HepG2 (cell line): ENCODE data around the gene ULK4. TPM values are rescaled to one million over a fixed set of nuclear protein-coding genes. Genes with fewer than 3 reads are reported as not detected.

Source experiments
- ATAC-seq: fragments of 200-7000 bp; cut with Tn5 transposase; 3 replicates; pipeline ENCODE4 v1.9.1; 2020; ENCODE audit warnings: mild to moderate bottlenecking, moderate library complexity
- BruUV-seq: library from RNA; stranded (reverse); fragments of 400-500 nt; replicated peaks from 2 replicates; lab custom pipeline; 2021; lab: Mats Ljungman, UMichigan
- CTCF ChIA-PET: fragments of 300-600 bp; formaldehyde crosslinking; extraction: SDS; loops from one replicate; lab custom pipeline; 2021; ENCODE audit warnings: low total read pairs, inconsistent platforms, low intra/inter-chr PET ratio; lab: Yijun Ruan, JAX
- POLR2A ChIA-PET: fragments of 350-600 bp; sonication (Branson Sonifier 250); formaldehyde crosslinking; loops from one replicate; lab custom pipeline; 2020; ENCODE audit warnings: antibody characterized with exemption, inconsistent platforms; lab: Yijun Ruan, JAX
- DNase-seq: peaks from one replicate; pipeline ENCODE4 v3.0.0-alpha.2; 2015; ENCODE audit warnings: low spot score
- FAIRE-seq: peaks from 3 replicates; lab custom pipeline; 2011; peaks lifted over from hg19 to GRCh38; lab: Jason Lieb, UNC
- H2AFZ ChIP-seq: one replicate; pipeline ENCODE4 v1.6.1; 2011; ENCODE audit warnings: low read length, inconsistent platforms
- H3K27ac ChIP-seq: fragments of 300-600 bp; 3 replicates; pipeline ENCODE4 v1.8.0; 2011; ENCODE audit warnings: mixed run types, mild to moderate bottlenecking, mixed read lengths, low read length, inconsistent platforms; ENCODE audit not compliant: insufficient read depth; ENCODE audit errors: extremely low read length
- H3K27me3 ChIP-seq, 2 experiments: fragments of 200-600 bp in 1 of 2; 2 replicates in 1 of 2; 3 replicates in 1 of 2; pipeline versions ENCODE4 v1.6.0 to v1.8.0; 2011; ENCODE audit warnings: low read length in 2 of 2, mild to moderate bottlenecking in 2 of 2, moderate library complexity in 2 of 2, inconsistent platforms in 1 of 2; ENCODE audit not compliant: insufficient read depth in 2 of 2, control insufficient read depth in 1 of 2
- H3K36me3 ChIP-seq, 2 experiments: fragments of 200-600 bp in 1 of 2; replicated peaks in 1 of 2; 2 replicates in 1 of 2; 3 replicates in 1 of 2; pipeline versions ENCODE4 v1.5.1 to v1.8.0; 2011; ENCODE audit warnings: low read length in 2 of 2, inconsistent platforms in 1 of 2; ENCODE audit not compliant: insufficient read depth in 2 of 2, control insufficient read depth in 1 of 2
- H3K4me1 ChIP-seq: 2 replicates; pipeline ENCODE4 v1.5.1; 2012; ENCODE audit warnings: low read length, inconsistent platforms; ENCODE audit not compliant: insufficient read depth
- H3K4me2 ChIP-seq: 2 replicates; pipeline ENCODE4 v1.6.0; 2011; ENCODE audit warnings: low read depth, low read length, inconsistent platforms
- H3K4me3 ChIP-seq, 3 experiments: fragments of 200-600 bp in 1 of 3; sonication (generic), shearing (Covaris generic) in 1 of 3; replicated peaks in 1 of 3; 2 replicates each; pipeline ENCODE4 v1.5.1; 2011 to 2016; ENCODE audit warnings: low read length in 3 of 3, inconsistent platforms in 2 of 3, low read depth in 2 of 3, mild to moderate bottlenecking in 2 of 3, control low read depth in 1 of 3, mixed read lengths in 1 of 3; ENCODE audit not compliant: insufficient read depth in 1 of 3
- H3K79me2 ChIP-seq: one replicate; pipeline ENCODE4 v1.6.1; 2011; ENCODE audit warnings: low read length, inconsistent platforms; ENCODE audit not compliant: insufficient read depth
- H3K9ac ChIP-seq: 2 replicates; pipeline ENCODE4 v1.6.0; 2011; ENCODE audit warnings: mild to moderate bottlenecking, low read depth, low read length, inconsistent platforms; ENCODE audit not compliant: insufficient read depth
- H3K9me3 ChIP-seq: 2 replicates; pipeline ENCODE4 v1.5.1; 2012; ENCODE audit warnings: mild to moderate bottlenecking, low read length
- H4K20me1 ChIP-seq: 2 replicates; pipeline ENCODE4 v1.6.0; 2011; ENCODE audit warnings: inconsistent platforms, mild to moderate bottlenecking, low read length, moderate library complexity; ENCODE audit not compliant: insufficient read depth
- DMAP1 ChIP-seq: IDR thresholded peaks from 2 replicates; pipeline ENCODE4 v1.6.1; 2016
- EEA1 ChIP-seq: sonication (generic); formaldehyde crosslinking; IDR thresholded peaks from 2 replicates; pipeline ENCODE4 v1.5.1; 2020; ENCODE audit warnings: mild to moderate bottlenecking, missing genetic modification reagents, borderline replicate concordance
- HOXA3 ChIP-seq: sonication (generic); formaldehyde crosslinking; IDR thresholded peaks from 2 replicates; pipeline ENCODE4 v1.5.0; 2020; ENCODE audit warnings: missing genetic modification reagents
- KDM3A ChIP-seq: IDR thresholded peaks from 2 replicates; pipeline ENCODE4 v1.6.1; 2018; ENCODE audit warnings: low read depth, missing compliant biosample characterization
- KDM5A ChIP-seq: fragments of 200-600 bp; sonication (generic); IDR thresholded peaks from 2 replicates; pipeline ENCODE4 v1.7.0; 2018; ENCODE audit warnings: antibody characterized with exemption, mild to moderate bottlenecking, low read length, borderline replicate concordance
- MYNN ChIP-seq: sonication (generic); formaldehyde crosslinking; IDR thresholded peaks from 2 replicates; pipeline ENCODE4 v1.4.0; 2020; ENCODE audit warnings: mild to moderate bottlenecking, low read depth, missing genetic modification reagents
- TMF1 ChIP-seq: sonication (generic); formaldehyde crosslinking; IDR thresholded peaks from 2 replicates; pipeline ENCODE4 v1.8.1; 2022; ENCODE audit warnings: low read depth, missing genetic modification reagents
- ZBTB21 ChIP-seq: sonication (generic); formaldehyde crosslinking; IDR thresholded peaks from 2 replicates; pipeline ENCODE4 v1.4.0; 2020; ENCODE audit warnings: missing genetic modification reagents
- ZFP36L1 ChIP-seq: sonication (generic); formaldehyde crosslinking; IDR thresholded peaks from 2 replicates; pipeline ENCODE4 v1.8.0; 2022; ENCODE audit warnings: mild to moderate bottlenecking, missing genetic modification reagents, moderate library complexity
- WGBS: methylation state at CpG from one replicate; pipeline ENCODE4 v1.1.6; 2017; ENCODE audit warnings: low lambda C conversion rate; 5-methylcytosine and 5-hydroxymethylcytosine counted together
- in situ Hi-C: cut with HindIII; loops from 2 replicates; pipeline ENCODE4 v1.10.0; 2017; ENCODE audit warnings: low pct_unique_long_range_greater_than_20kb; ENCODE audit not compliant: extremely low pct_ligation_motif_present
- intact Hi-C: fragments of 100-400 bp; cut with micrococcal nuclease; formaldehyde crosslinking; loops from one replicate; pipeline ENCODE4 v1.10.0; 2022; ENCODE audit not compliant: unreplicated experiment
- polyA plus RNA-seq, 8 experiments: library from polyadenylated mRNA; depleted of rRNA in 3 of 8; stranded (reverse) in 7 of 8; unstranded in 1 of 8; fragments of >200 nt; fragmentation: Illumina TruSeq in 4 of 8; extraction: Trizol in 4 of 8; gene quantifications; 2 replicates each; pipeline versions ENCODE4 v1.2.1 to v1.2.3, GENCODE V29; 2011 to 2016; ENCODE audit warnings: low read depth in 4 of 8, missing spikeins in 1 of 8, mixed read lengths in 1 of 8; ENCODE audit not compliant: insufficient read depth in 1 of 8
- total RNA-seq, 5 experiments: library from RNA; depleted of rRNA; stranded (reverse); fragments of >200 nt; fragmentation: Illumina TruSeq; extraction: Trizol; gene quantifications; 2 replicates each; pipeline ENCODE4 v1.2.3, GENCODE V29; 2016; ENCODE audit warnings: low read depth in 1 of 5
- TF ChIP-seq, protein P1 (sequence below): sonication (generic); formaldehyde crosslinking; conservative IDR thresholded peaks from 2 replicates; pipeline ENCODE4 v1.4.0; 2020; ENCODE audit warnings: missing genetic modification reagents
- TF ChIP-seq, protein P2 (sequence below): sonication (generic); formaldehyde crosslinking; IDR thresholded peaks from 2 replicates; pipeline ENCODE4 v1.4.0; 2020; ENCODE audit warnings: missing genetic modification reagents, borderline replicate concordance
- TF ChIP-seq, protein P3 (sequence below): sonication (generic); formaldehyde crosslinking; IDR thresholded peaks from 2 replicates; pipeline ENCODE4 v1.5.1; 2020; ENCODE audit warnings: mild to moderate bottlenecking, moderate library complexity, missing genetic modification reagents
- TF ChIP-seq, protein P4 (sequence below): sonication (generic); formaldehyde crosslinking; IDR thresholded peaks from 2 replicates; pipeline ENCODE4 v1.4.0; 2020; ENCODE audit warnings: missing genetic modification reagents, mild to moderate bottlenecking, borderline replicate concordance
- TF ChIP-seq, protein P5 (sequence below): sonication (generic); formaldehyde crosslinking; IDR thresholded peaks from 2 replicates; pipeline ENCODE4 v1.8.1; 2022; ENCODE audit warnings: mild to moderate bottlenecking, missing genetic modification reagents

The ULK4 gene
- total and polyA plus RNA-seq, 2 of the 13 experiments (the other 11 are each of a cell fraction or from before 2014, with no cell fraction given) = 6.7 to 11.8 TPM

DNA sequence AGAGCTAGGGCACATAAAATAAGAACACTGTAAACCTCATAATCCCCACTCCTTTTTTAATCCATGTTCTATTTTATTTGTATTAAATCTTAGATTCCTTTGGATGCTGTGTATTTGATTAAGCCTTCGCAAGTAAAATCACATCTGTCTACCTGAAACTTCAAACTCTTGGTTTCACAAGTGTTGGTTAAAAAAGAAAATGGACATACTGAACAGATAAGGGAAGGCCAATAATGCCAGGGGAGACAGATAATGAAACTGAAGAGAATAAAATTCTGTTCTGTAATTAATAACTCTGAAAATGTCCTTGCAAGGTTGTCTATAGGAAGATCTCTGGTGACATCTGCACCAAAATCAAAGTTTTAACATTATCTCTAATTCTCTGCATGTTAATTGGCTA, 114.2 kb downstream of the ULK4 start:
- Histone ChIP-seq H3K4me1 (no peaks in the 10 kb centered on the region), H3K4me2 (no peak overlapping the region), H4K20me1 (no peaks in the 10 kb centered on the region), H2AFZ (no peak overlapping the region), H3K27ac (no peak overlapping the region), H3K36me3 (no peaks in the 10 kb centered on the region), H3K27me3 (no peaks in the 10 kb centered on the region), H3K9me3 (no peaks in the 10 kb centered on the region), H3K4me3 (no peak overlapping the region), H3K9ac (no peak overlapping the region), H3K79me2 (no peaks in the 10 kb centered on the region)
- 98% methylated on average over 1 of the region's 1 CpG for WGBS
- BruUV-seq = no TSS peak
- CTCF ChIA-PET = no interaction called here
- FAIRE-seq = no peak
- intact Hi-C loops (no loop called here), in situ Hi-C loops (no loop called here)
- POLR2A ChIA-PET = no interaction called here
- DNase-seq = no peak
- no peak for ATAC-seq
- no peak for TF ChIP-seq EEA1 (CRISPR knock-in tag)
- TF ChIP-seq, protein P1, sequence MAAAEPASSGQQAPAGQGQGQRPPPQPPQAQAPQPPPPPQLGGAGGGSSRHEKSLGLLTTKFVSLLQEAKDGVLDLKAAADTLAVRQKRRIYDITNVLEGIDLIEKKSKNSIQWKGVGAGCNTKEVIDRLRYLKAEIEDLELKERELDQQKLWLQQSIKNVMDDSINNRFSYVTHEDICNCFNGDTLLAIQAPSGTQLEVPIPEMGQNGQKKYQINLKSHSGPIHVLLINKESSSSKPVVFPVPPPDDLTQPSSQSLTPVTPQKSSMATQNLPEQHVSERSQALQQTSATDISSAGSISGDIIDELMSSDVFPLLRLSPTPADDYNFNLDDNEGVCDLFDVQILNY (CRISPR knock-in tag) = no peak
- no peak for TF ChIP-seq KDM5A
- no peak for TF ChIP-seq TMF1 (CRISPR knock-in tag)
- TF ChIP-seq MYNN = no peak
- TF ChIP-seq, protein P2, sequence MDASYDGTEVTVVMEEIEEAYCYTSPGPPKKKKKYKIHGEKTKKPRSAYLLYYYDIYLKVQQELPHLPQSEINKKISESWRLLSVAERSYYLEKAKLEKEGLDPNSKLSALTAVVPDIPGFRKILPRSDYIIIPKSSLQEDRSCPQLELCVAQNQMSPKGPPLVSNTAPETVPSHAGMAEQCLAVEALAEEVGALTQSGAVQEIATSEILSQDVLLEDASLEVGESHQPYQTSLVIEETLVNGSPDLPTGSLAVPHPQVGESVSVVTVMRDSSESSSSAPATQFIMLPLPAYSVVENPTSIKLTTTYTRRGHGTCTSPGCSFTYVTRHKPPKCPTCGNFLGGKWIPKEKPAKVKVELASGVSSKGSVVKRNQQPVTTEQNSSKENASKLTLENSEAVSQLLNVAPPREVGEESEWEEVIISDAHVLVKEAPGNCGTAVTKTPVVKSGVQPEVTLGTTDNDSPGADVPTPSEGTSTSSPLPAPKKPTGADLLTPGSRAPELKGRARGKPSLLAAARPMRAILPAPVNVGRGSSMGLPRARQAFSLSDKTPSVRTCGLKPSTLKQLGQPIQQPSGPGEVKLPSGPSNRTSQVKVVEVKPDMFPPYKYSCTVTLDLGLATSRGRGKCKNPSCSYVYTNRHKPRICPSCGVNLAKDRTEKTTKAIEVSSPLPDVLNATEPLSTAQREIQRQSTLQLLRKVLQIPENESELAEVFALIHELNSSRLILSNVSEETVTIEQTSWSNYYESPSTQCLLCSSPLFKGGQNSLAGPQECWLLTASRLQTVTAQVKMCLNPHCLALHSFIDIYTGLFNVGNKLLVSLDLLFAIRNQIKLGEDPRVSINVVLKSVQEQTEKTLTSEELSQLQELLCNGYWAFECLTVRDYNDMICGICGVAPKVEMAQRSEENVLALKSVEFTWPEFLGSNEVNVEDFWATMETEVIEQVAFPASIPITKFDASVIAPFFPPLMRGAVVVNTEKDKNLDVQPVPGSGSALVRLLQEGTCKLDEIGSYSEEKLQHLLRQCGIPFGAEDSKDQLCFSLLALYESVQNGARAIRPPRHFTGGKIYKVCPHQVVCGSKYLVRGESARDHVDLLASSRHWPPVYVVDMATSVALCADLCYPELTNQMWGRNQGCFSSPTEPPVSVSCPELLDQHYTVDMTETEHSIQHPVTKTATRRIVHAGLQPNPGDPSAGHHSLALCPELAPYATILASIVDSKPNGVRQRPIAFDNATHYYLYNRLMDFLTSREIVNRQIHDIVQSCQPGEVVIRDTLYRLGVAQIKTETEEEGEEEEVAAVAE = no peak
- TF ChIP-seq ZBTB21 (CRISPR knock-in tag) = no peak
- TF ChIP-seq, protein P3, sequence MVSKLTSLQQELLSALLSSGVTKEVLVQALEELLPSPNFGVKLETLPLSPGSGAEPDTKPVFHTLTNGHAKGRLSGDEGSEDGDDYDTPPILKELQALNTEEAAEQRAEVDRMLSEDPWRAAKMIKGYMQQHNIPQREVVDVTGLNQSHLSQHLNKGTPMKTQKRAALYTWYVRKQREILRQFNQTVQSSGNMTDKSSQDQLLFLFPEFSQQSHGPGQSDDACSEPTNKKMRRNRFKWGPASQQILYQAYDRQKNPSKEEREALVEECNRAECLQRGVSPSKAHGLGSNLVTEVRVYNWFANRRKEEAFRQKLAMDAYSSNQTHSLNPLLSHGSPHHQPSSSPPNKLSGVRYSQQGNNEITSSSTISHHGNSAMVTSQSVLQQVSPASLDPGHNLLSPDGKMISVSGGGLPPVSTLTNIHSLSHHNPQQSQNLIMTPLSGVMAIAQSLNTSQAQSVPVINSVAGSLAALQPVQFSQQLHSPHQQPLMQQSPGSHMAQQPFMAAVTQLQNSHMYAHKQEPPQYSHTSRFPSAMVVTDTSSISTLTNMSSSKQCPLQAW (CRISPR knock-in tag) = no peak
- no peak for TF ChIP-seq KDM3A (CRISPR knock-in tag)
- TF ChIP-seq, protein P4, sequence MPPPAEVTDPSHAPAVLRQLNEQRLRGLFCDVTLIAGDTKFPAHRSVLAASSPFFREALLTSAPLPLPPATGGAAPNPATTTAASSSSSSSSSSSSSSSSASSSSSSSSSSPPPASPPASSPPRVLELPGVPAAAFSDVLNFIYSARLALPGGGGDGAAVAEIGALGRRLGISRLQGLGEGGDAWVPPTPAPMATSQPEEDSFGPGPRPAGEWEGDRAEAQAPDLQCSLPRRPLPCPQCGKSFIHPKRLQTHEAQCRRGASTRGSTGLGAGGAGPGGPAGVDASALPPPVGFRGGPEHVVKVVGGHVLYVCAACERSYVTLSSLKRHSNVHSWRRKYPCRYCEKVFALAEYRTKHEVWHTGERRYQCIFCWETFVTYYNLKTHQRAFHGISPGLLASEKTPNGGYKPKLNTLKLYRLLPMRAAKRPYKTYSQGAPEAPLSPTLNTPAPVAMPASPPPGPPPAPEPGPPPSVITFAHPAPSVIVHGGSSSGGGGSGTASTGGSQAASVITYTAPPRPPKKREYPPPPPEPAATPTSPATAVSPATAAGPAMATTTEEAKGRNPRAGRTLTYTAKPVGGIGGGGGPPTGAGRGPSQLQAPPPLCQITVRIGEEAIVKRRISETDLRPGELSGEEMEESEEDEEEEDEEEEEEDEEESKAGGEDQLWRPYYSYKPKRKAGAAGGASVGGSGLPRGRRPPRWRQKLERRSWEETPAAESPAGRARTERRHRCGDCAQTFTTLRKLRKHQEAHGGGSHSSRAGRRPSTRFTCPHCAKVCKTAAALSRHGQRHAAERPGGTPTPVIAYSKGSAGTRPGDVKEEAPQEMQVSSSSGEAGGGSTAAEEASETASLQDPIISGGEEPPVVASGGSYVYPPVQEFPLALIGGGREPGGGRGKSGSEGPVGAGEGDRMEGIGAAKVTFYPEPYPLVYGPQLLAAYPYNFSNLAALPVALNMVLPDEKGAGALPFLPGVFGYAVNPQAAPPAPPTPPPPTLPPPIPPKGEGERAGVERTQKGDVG = no peak
- no peak for TF ChIP-seq ZFP36L1 (CRISPR knock-in tag)
- TF ChIP-seq, protein P5, sequence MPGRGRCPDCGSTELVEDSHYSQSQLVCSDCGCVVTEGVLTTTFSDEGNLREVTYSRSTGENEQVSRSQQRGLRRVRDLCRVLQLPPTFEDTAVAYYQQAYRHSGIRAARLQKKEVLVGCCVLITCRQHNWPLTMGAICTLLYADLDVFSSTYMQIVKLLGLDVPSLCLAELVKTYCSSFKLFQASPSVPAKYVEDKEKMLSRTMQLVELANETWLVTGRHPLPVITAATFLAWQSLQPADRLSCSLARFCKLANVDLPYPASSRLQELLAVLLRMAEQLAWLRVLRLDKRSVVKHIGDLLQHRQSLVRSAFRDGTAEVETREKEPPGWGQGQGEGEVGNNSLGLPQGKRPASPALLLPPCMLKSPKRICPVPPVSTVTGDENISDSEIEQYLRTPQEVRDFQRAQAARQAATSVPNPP = no peak
- no peak for TF ChIP-seq DMAP1 (CRISPR knock-in tag)
- TF ChIP-seq HOXA3 (CRISPR knock-in tag) = no peak
